Erythroblast (primary cell): Measurements from ENCODE around the gene ACVRL1.

Experiments used
- GATA1 ChIP-seq: IDR thresholded peaks from 2 replicates; pipeline ENCODE4 v1.6.1; 2011; ENCODE audit warnings: low read depth, mild to moderate bottlenecking, control low read depth, low read length, moderate library complexity
- POLR2A ChIP-seq: IDR thresholded peaks from 2 replicates; pipeline ENCODE4 v1.6.1; 2011; ENCODE audit warnings: mild to moderate bottlenecking, low read length

DNA sequence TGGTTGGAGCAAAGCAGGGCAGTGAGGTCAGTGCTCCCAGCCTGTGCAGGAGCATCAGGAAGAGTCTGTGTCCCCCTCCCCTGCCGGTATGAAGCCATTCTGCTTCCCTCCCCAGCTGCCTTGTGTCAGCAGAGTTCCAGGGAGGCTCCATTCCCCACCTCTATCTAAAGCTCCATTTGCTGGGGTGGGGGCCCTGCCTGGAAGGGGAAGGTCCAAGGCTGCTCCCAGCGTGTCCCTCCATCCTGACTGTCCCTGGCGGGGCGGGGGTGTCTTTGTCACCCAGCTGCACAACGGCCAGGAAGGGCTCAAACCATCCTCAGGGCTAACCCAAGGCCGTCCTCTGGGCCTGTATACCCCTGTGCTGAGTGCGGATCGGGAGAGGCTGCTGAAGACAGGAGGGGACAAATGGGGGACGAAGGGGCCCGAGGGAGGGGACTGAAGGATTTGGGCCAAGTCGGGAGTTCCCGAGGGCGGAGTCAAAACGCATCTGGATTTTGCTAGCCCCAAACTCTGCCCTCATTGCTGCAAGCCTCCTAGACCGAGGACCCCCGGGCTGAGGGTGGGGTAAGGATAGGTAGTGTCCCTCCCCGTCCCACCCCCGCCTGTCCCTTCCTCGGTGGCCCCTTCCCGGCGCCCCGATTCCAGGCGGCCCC lies 748 bp upstream of the ACVRL1 start:
- no peak for TF ChIP-seq POLR2A
- TF ChIP-seq GATA1 = no peak
